Activated CD8-positive, alpha-beta memory T cell treated with anti-CD3 and anti-CD28 coated beads, Interleukin-2, amount 50 U/mL, for 24 hours (primary cell): Measurements from ENCODE around the gene CXCL10.

ENCODE experiments used
- DNase-seq: peaks from one replicate; pipeline ENCODE4 v3.0.0-alpha.2; 2020; ENCODE audit errors: extremely low read depth

Gene CXCL10

DNA sequence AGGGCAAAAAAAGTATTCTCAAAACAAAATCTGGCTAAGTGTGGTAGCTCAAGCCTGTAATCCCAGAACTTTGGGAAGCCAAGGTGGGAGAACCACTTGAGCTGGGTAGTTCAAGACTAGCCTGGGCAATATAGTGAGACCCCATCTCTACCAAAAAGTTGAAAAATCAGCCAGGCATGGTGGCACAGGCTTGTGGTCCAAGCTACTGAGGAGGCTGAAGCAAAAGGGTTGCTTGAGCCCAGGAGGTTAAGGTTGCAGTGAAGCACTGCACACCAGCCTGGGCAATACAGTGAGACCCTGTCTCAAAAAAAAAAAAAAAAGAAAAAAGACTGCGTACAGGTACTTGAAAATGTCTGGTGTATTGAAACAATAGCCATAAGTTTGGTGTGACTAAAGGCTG is 30.8 kb downstream of the CXCL10 start:
- no peak for DNase-seq

GRCh38 chr4:75989846-75990528 is 33.3 kb downstream of the CXCL10 start:
- DNase-seq = no peak

GRCh38 chr4:75985116-75985515 is 38.2 kb downstream of the CXCL10 start:
- DNase-seq = no peak

DNA sequence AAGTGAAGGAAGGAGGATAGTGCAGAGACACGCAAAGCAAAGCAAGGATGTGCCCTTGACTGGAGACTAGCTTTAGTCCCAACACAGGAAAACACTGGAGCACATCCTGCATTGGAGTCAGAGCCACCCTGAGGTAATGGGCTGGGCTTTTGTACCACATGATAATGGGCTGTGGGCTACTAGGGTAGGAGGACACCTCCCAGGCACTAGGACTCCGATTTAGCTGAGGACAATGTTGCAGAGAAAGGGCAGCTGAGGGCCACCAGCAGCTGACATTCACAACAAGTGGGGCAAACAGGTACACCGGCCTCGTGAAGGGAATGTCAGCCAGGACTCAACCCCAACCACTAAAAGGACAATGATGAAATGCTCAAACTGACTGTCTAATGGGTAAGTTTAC is 42.7 kb downstream of the CXCL10 start:
- DNase-seq = no peak

DNA sequence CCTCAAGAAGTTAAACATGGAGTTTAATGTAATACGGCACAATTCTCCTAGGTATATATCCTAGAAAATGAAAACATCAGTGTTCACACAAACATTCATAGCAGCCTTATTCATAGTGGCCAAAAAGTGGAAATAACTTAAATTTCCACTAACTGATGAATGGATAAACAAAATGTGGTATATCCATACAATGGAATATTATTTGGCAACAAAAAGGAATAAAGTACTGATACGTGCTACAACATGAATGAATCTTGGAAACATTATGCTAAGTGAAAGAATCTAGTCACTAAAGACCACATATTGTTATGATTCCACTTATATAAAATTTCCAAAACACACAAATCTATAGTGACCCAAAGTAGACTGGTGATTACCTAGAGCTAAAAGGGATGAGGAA is 47.1 kb downstream of the CXCL10 start:
- no peak for DNase-seq

- no peak for DNase-seq
These were observed 49.5 kb downstream of the CXCL10 start for GRCh38 chr4:75973766-75974165.
